Mucosa of rectum (tissue), 2 donors: ENCODE results near the gene PPP1R26.
A peak's percentile ranks its signal among the peaks of the same experiment; 100 is the strongest.

Source experiments
- H3K27ac ChIP-seq, 2 donors: one replicate each; pipeline ENCODE4 v1.7.0; 2013; ENCODE audit warnings: inconsistent platforms in 2 of 2, low read depth in 2 of 2, low read length in 2 of 2
- H3K27me3 ChIP-seq, 2 donors: one replicate each; pipeline ENCODE4 v1.7.0; 2013; ENCODE audit warnings: low read length in 2 of 2; ENCODE audit not compliant: control insufficient read depth in 2 of 2, insufficient read depth in 2 of 2
- H3K36me3 ChIP-seq, 2 donors: one replicate each; pipeline ENCODE4 v1.7.0; 2013; ENCODE audit warnings: low read length in 2 of 2; ENCODE audit not compliant: control insufficient read depth in 2 of 2, insufficient read depth in 2 of 2
- H3K4me1 ChIP-seq, 2 donors: one replicate each; pipeline ENCODE4 v1.7.0; 2013; ENCODE audit warnings: low read length in 2 of 2, mild to moderate bottlenecking in 1 of 2; ENCODE audit not compliant: control insufficient read depth in 2 of 2, insufficient read depth in 2 of 2
- H3K4me3 ChIP-seq, 2 donors: one replicate each; pipeline ENCODE4 v1.7.0; 2013; ENCODE audit warnings: low read length in 2 of 2
- H3K9ac ChIP-seq, 2 donors: one replicate each; pipeline ENCODE4 v1.7.0; 2013; ENCODE audit warnings: low read length in 2 of 2, low read depth in 1 of 2, mild to moderate bottlenecking in 1 of 2
- H3K9me3 ChIP-seq, 2 donors: one replicate each; pipeline ENCODE4 v1.7.0; 2013; ENCODE audit warnings: low read length in 2 of 2; ENCODE audit not compliant: control insufficient read depth in 2 of 2
- donor health status: healthy.
- donor health status: Normal muscosa, but diverticular disease.

PPP1R26 gene

GRCh38 chr9:135498381-135499126, 19.0 kb downstream of the PPP1R26 start:
- H3K4me3 ChIP-seq = no peak overlapping the region
- peaks cover 5 to 9% of the 10 kb centered on the region in 2 donors for H3K36me3 ChIP-seq
- H3K27ac ChIP-seq = no peak overlapping the region
- no peaks in the 10 kb centered on the region for H3K9me3 ChIP-seq
- peaks cover 0 to 3% of the 10 kb centered on the region in 2 donors for H3K27me3 ChIP-seq
- no peak overlapping the region for H3K9ac ChIP-seq
- H3K4me1 ChIP-seq = peaks cover 20 to 21% of the 10 kb centered on the region in 2 donors

GRCh38 chr9:135499326-135500070, 19.9 kb downstream of the PPP1R26 start:
- H3K4me1 ChIP-seq = peaks cover 20 to 21% of the 10 kb centered on the region in 2 donors
- peak overlapping the region; percentile 75 to 83 for H3K9ac ChIP-seq
- peak overlapping the region; percentile 18 to 70 for H3K27ac ChIP-seq
- peak overlapping the region; percentile 82 to 83 for H3K4me3 ChIP-seq
- no peaks in the 10 kb centered on the region for H3K9me3 ChIP-seq
- H3K27me3 ChIP-seq = peaks cover 0 to 3% of the 10 kb centered on the region in 2 donors
- peaks cover 14 to 17% of the 10 kb centered on the region in 2 donors for H3K36me3 ChIP-seq

- peaks cover 0 to 3% of the 10 kb centered on the region in 2 donors for H3K27me3 ChIP-seq
- peak overlapping the region; percentile 63 to 70 for H3K27ac ChIP-seq
- H3K4me3 ChIP-seq = peak overlapping the region; percentile 82 to 83
- peak overlapping the region; percentile 75 to 83 for H3K9ac ChIP-seq
- no peaks in the 10 kb centered on the region for H3K9me3 ChIP-seq
- H3K4me1 ChIP-seq = peaks cover 20 to 21% of the 10 kb centered on the region in 2 donors
- peaks cover 14 to 17% of the 10 kb centered on the region in 2 donors for H3K36me3 ChIP-seq
These were observed 20.5 kb downstream of the PPP1R26 start for GRCh38 chr9:135500071-135500524.

- H3K27me3 ChIP-seq = peaks cover 0 to 3% of the 10 kb centered on the region in 2 donors
- H3K36me3 ChIP-seq = peaks cover 14 to 17% of the 10 kb centered on the region in 2 donors
- peaks cover 20 to 21% of the 10 kb centered on the region in 2 donors for H3K4me1 ChIP-seq
- peak within 1 kb of the TSS; percentile 82 to 83 for H3K4me3 ChIP-seq
- H3K27ac ChIP-seq = peak within 1 kb of the TSS; percentile 63 to 70
- no peaks in the 10 kb centered on the region for H3K9me3 ChIP-seq
- peak within 1 kb of the TSS; percentile 75 to 83 for H3K9ac ChIP-seq
These were observed 21.1 kb downstream of the PPP1R26 start, which contains the start of gene MRPS2 for GRCh38 chr9:135500525-135501260. MRPS2 (plus strand) TSS chr9:135500682; CDS start chr9:135500711, 29 bp downstream.

GRCh38 chr9:135501261-135502167, 21.9 kb downstream of the PPP1R26 start:
- Histone ChIP-seq H3K36me3 (peaks cover 14 to 17% of the 10 kb centered on the region in 2 donors), H3K27ac (peak overlapping the region in 1 of 2 donors; percentile 70), H3K9ac (peak overlapping the region; percentile 70 to 83), H3K27me3 (peaks cover 0 to 3% of the 10 kb centered on the region in 2 donors), H3K4me1 (peaks cover 20 to 21% of the 10 kb centered on the region in 2 donors), H3K9me3 (no peaks in the 10 kb centered on the region), H3K4me3 (peak overlapping the region; percentile 82 to 83)

- peak overlapping the region in 1 of 2 donors; percentile 7 for H3K4me3 ChIP-seq
- no peak overlapping the region for H3K9ac ChIP-seq
These were observed 22.7 kb downstream of the PPP1R26 start for GRCh38 chr9:135502168-135502872.

GRCh38 chr9:135502873-135503321, 23.3 kb downstream of the PPP1R26 start:
- Histone ChIP-seq H3K36me3 (peaks cover 14 to 17% of the 10 kb centered on the region in 2 donors), H3K9ac (no peak overlapping the region), H3K27ac (no peak overlapping the region), H3K4me3 (no peak overlapping the region), H3K27me3 (peaks cover 0 to 2% of the 10 kb centered on the region in 2 donors), H3K4me1 (peaks cover 20 to 21% of the 10 kb centered on the region in 2 donors), H3K9me3 (no peaks in the 10 kb centered on the region)

More at GRCh38 chr9:135502168-135502872, 22.7 kb downstream of the PPP1R26 start:
- Histone ChIP-seq H3K36me3 (peaks cover 14 to 17% of the 10 kb centered on the region in 2 donors), H3K4me1 (peaks cover 20 to 21% of the 10 kb centered on the region in 2 donors), H3K27ac (no peak overlapping the region), H3K27me3 (peaks cover 0 to 3% of the 10 kb centered on the region in 2 donors), H3K9me3 (no peaks in the 10 kb centered on the region)

GRCh38 chr9:135503371-135504261, 24.0 kb downstream of the PPP1R26 start:
- Histone ChIP-seq H3K36me3 (peaks cover 14 to 17% of the 10 kb centered on the region in 2 donors), H3K9ac (no peak overlapping the region), H3K27ac (no peak overlapping the region), H3K4me3 (no peak overlapping the region), H3K9me3 (no peaks in the 10 kb centered on the region), H3K27me3 (no peaks in the 10 kb centered on the region), H3K4me1 (peaks cover 20 to 21% of the 10 kb centered on the region in 2 donors)
